ENCODE results near the gene TEX13B. TPM values are rescaled to one million over a fixed set of nuclear protein-coding genes. Genes with fewer than 3 reads are reported as not detected.

TEX13B gene
- total RNA-seq: not detected
- long read RNA-seq: 0 reads

DNA sequence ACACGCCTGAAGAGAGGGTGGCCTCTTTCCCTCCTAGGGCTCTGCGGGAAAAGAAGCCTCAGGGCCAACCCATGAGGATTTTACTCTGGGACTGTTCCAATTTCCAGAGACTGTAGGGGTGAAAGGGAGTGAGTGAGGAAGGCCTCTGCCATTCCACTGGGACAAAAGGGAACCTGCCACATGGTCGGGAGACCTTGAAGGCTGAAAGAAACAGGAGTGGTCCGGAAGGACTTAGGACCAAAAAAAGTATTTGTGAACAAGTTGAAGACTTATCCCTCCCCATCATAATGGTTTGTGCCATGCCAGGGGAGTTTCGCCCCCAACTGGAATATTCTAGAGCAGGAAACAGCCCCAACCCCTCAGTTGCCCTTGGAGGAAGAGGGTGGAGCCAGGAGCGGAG, at the start of gene TEX13B:
TSS of gene TEX13B (minus strand) at position 15 of the 400 bp plus-strand sequence. CDS start 243 bp downstream, outside the sequence.
- ATAC-seq (ENCODE audit: poor library complexity) (no peak), DNase-seq (no peak)
- intact Hi-C loops (cut with DNase I): no loop called here

GRCh38 chrX:108029928-108030711, 48.0 kb upstream of the TEX13B start:
- DNase-seq: no peak
- ATAC-seq (ENCODE audit: poor library complexity): no peak
- intact Hi-C loops (cut with DNase I): no loop called here

DNA sequence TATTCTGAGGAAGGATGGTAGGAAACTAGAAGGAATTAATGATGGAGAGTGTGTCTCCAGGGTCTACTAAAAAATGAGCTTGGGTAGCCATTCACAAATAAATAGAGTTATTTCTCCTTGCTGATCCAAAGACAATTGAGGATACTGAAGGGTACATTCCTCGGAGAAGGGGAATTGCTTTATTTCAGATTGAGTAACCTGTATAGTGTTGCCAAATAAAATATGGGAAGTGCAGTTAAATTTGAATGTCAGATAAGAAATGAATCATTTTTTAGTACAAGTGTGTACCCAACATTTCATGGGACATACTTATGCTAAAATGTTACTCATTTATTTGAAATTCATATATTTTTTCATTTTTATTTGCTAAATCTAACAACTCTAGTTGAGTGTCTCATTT, 46.7 kb upstream of the TEX13B start:
- intact Hi-C loops (cut with DNase I): no loop called here
- DNase-seq (no peak), ATAC-seq (ENCODE audit: poor library complexity) (no peak)

GRCh38 chrX:108025954-108026600, 43.9 kb upstream of the TEX13B start:
- intact Hi-C loops (cut with DNase I): no loop called here
- ATAC-seq (ENCODE audit: poor library complexity) (no peak), DNase-seq (no peak)

DNA sequence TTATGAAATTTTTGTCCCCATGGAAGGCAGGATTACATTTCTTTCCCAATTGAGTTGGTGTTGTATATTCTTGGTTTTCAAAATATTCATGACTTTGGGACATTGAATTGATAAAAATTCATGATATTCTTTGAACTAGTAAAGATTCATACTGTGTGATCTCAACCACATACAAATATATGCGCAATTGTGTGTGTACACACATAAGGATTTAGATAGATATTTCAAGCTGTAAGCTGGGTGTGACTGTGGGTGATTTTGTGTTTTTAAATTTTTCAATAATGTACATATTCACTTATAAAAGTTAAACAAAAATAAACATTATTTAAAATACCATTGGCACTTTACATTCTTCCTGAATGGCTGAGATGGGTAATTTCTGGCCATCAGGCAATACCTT, 43.2 kb upstream of the TEX13B start:
- ATAC-seq (ENCODE audit: poor library complexity) (no peak), DNase-seq (no peak)
- intact Hi-C loops (cut with DNase I): no loop called here

GRCh38 chrX:108022491-108023089, 40.4 kb upstream of the TEX13B start:
- DNase-seq (no peak), ATAC-seq (ENCODE audit: poor library complexity) (no peak)
- intact Hi-C loops (cut with DNase I): loop anchor here (5.0 kb wide), 1 partner anchor 115 kb away; no protein-coding TSS in a partner anchor

DNA sequence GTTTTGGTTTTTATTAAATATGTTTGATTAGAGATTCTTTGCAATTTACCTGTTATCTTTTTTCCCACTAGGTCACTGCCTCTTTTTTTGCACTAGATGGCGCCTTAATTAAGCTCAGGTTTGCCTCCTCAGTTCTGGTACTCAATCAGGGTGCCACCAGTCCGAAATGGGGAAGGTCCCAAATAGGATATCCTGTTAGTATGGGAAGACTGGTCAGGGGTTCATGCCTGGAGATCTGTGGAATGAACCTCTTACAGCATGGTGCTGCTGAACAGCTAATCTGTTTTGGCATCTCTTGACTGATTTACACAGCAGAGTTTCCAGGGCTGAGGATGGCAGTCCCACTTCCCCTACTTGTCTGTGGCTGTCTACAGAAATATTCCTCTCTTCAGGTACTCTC, 38.5 kb upstream of the TEX13B start:
- ATAC-seq (ENCODE audit: poor library complexity): no peak
- DNase-seq: no peak
- intact Hi-C loops (cut with DNase I): loop anchor here (5.0 kb wide), 1 partner anchor 117 kb away; no protein-coding TSS in a partner anchor

GRCh38 chrX:108019382-108019875, 37.3 kb upstream of the TEX13B start:
- intact Hi-C loops (cut with DNase I): no loop called here
- ATAC-seq (ENCODE audit: poor library complexity) (no peak), DNase-seq (no peak)

DNA sequence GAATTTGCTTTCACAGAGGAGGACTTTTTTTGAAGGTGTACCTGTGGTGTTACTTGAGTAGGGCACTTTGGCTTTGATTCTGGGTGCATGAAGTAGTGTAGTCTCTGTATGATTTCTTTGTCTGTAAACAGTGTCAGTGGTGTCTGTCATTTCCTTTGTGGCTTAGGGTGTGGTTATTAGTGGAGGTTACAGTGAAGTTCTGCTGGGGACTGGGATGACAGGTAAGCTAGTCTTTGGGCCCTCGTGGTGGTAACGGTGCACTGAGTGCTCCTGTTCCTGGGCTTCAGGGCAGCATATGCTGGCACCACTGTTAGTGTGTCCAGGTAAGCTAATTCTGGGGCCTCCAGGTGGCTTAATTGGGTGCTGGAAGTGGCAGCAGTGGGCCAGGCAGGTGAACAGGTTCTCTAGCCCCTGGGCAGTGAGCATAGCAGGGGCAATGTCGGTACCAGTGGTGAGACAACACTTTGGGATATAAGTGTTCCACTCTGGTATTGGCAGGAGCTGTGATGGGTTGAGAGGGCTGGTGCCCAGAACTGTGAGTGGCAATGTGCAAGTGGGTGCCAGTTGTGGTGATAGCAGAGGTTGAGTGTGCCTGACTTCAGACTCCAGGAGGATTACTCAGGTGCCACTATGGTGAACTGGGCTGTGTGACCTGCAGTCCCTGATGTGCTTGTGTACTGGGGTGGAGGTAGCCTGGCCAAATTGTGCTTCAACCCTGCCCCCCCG, 36.6 kb upstream of the TEX13B start:
- DNase-seq (no peak), ATAC-seq (ENCODE audit: poor library complexity) (peak; percentile 60)
- intact Hi-C loops (cut with DNase I): no loop called here

GRCh38 chrX:108001218-108001814, 19.1 kb upstream of the TEX13B start:
- DNase-seq (no peak), ATAC-seq (ENCODE audit: poor library complexity) (no peak)
- intact Hi-C loops (cut with DNase I): no loop called here

- DNase-seq (no peak), ATAC-seq (ENCODE audit: poor library complexity) (no peak)
- intact Hi-C loops (cut with DNase I): no loop called here
These were observed 18.6 kb upstream of the TEX13B start for GRCh38 chrX:108000751-108001150.

GRCh38 chrX:107996124-107996523, 14.0 kb upstream of the TEX13B start:
- ATAC-seq (ENCODE audit: poor library complexity): no peak
- intact Hi-C loops (cut with DNase I): no loop called here
- DNase-seq: no peak

DNA sequence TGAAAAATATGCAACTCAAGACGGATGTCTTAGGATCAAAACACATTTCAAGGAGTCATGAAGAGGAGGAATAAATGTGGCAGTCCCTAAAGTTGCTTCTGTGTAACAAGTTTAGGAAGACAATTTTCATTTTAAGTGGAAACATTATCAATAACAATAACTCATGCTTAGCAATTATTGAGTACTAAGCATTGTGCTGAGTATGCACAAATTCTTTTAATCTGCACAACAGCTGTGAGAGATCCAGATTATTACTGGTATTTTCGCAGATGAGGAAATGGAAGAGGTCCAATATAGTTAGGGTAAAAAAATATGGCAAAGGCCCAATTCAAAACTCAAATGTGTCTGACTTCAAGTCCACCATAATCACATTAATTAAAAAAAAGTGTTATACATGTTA, 2.9 kb upstream of the TEX13B start:
- no peak for ATAC-seq (ENCODE audit: poor library complexity)
- intact Hi-C loops (cut with DNase I): no loop called here
- no peak for DNase-seq

DNA sequence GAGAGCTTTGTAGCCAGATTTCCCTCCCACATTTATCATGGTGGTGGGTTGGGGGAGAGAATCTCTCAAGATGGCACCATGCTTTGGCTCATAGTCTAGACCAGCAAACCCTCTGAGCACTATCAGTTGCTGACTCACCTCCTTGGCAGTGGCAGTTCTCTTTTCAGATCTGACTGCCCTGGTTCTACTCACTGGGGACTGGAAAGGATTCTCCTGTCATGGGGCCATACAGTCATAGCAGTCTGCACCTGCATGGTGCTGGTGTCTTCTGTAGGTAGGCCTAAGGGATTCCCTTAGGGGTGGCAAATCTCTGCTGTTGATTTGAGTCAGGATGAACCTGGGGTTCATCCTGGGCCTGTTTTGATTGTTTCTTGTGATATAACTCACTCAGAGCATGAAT, 2.6 kb downstream of the TEX13B start:
- ATAC-seq (ENCODE audit: poor library complexity) (no peak), DNase-seq (no peak)
- intact Hi-C loops (cut with DNase I): no loop called here

DNA sequence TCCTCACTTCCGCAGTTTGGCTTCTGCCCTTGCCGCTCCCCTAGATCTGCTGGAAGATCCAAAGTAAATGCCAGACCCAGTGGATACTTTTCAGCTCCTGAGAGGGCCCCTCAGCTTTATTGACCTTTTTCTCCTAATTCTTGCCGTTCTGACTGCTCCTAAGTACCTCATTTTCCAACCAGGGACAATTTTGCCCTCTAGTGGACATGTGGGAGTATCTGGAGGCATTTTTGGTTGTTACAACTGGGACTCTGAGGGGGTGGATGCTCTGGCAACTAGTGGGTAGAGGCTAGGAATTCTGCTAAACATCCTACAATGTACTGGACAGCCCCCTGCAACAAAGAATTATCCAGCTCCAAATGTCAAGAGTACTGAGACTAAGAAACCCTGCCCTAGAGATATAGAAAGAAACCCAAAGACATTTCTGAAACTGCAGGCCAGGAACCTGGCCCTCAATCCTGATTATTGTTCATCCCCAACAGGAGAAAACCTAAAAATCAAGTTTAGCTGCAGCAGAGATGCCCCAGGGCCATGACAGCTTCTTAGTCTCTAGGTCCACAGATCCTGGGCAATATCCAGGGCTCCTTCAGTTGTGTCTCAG, 3.4 kb downstream of the TEX13B start:
- no peak for ATAC-seq (ENCODE audit: poor library complexity)
- intact Hi-C loops (cut with DNase I): no loop called here
- no peak for DNase-seq

GRCh38 chrX:107978071-107978470, 4.1 kb downstream of the TEX13B start:
- intact Hi-C loops (cut with DNase I): no loop called here
- no peak for ATAC-seq (ENCODE audit: poor library complexity)
- no peak for DNase-seq

- intact Hi-C loops (cut with DNase I): no loop called here
- ATAC-seq (ENCODE audit: poor library complexity) (no peak), DNase-seq (no peak)
These were observed 10.5 kb downstream of the TEX13B start for GRCh38 chrX:107971636-107972035.

DNA sequence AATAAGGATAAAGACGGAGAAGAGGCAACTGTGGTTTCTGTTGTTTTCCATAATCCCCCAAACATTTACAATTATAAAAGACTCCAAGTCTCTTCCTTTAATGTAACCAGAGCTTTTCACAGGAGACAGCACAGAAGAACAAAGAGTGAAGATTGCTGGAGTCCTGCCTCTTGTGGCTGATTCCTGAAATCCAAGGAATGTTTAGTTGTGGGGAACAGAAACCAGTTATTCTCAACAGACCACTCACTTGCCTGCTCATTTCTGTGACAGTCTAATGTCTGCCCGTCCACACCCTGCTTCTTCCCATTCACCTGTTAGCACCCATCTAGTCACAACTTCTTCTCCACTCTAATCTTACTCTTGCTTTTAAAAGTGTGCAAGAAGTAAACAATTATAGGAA, 12.1 kb downstream of the TEX13B start:
- intact Hi-C loops (cut with DNase I): no loop called here
- DNase-seq (no peak), ATAC-seq (ENCODE audit: poor library complexity) (no peak)

Data from Right ventricle myocardium superior (tissue), 1 donor.